ENCODE results near the gene CCDC178.
"Not testable (repeated sequence)": the region's sequence is repeated elsewhere in the genome, so short reads cannot be mapped to it uniquely, and the experiment has no call there.

The CCDC178 gene

GRCh38 chr18:33184175-33184574, 256.3 kb downstream of the CCDC178 start:
- H3K27ac ChIP-seq (ENCODE audit: insufficient read depth, low read depth, low read length, poor library complexity, severe bottlenecking): no peak overlapping the region
- no peak overlapping the region for H3K4me3 ChIP-seq (ENCODE audit: insufficient read depth, low read depth, low read length)
- WGBS, 2 experiments: 93 to 100% methylated on average over 2 to 3 of the region's 3 CpGs

GRCh38 chr18:33183136-33183535, 257.4 kb downstream of the CCDC178 start:
- H3K4me1 ChIP-seq (ENCODE audit: control insufficient read depth, insufficient read depth, low read length): no peaks in the 10 kb centered on the region
- no peaks in the 10 kb centered on the region for H3K27me3 ChIP-seq (ENCODE audit: control insufficient read depth, insufficient read depth, low read length, poor library complexity, severe bottlenecking)
- H3K36me3 ChIP-seq (ENCODE audit: control insufficient read depth, insufficient read depth, low read length): no peaks in the 10 kb centered on the region
- H3K27ac ChIP-seq (ENCODE audit: insufficient read depth, low read depth, low read length, poor library complexity, severe bottlenecking): no peak overlapping the region
- WGBS, 2 experiments: 94% methylated on average over 4 of the region's 4 CpGs
- H3K9me3 ChIP-seq (ENCODE audit: control insufficient read depth, low read length): no peaks in the 10 kb centered on the region
- no peak overlapping the region for H3K4me3 ChIP-seq (ENCODE audit: insufficient read depth, low read depth, low read length)

More at GRCh38 chr18:33184175-33184574, 256.3 kb downstream of the CCDC178 start:
- Histone ChIP-seq H3K4me1 (ENCODE audit: control insufficient read depth, insufficient read depth, low read length) (no peaks in the 10 kb centered on the region), H3K27me3 (ENCODE audit: control insufficient read depth, insufficient read depth, low read length, poor library complexity, severe bottlenecking) (no peaks in the 10 kb centered on the region), H3K36me3 (ENCODE audit: control insufficient read depth, insufficient read depth, low read length) (no peaks in the 10 kb centered on the region), H3K9me3 (ENCODE audit: control insufficient read depth, low read length) (no peaks in the 10 kb centered on the region)

GRCh38 chr18:33181016-33181415, 259.5 kb downstream of the CCDC178 start:
- no peak overlapping the region for H3K4me3 ChIP-seq (ENCODE audit: insufficient read depth, low read depth, low read length)
- H3K4me1 ChIP-seq (ENCODE audit: control insufficient read depth, insufficient read depth, low read length): no peaks in the 10 kb centered on the region
- H3K36me3 ChIP-seq (ENCODE audit: control insufficient read depth, insufficient read depth, low read length): no peaks in the 10 kb centered on the region
- no peaks in the 10 kb centered on the region for H3K9me3 ChIP-seq (ENCODE audit: control insufficient read depth, low read length)
- no peaks in the 10 kb centered on the region for H3K27me3 ChIP-seq (ENCODE audit: control insufficient read depth, insufficient read depth, low read length, poor library complexity, severe bottlenecking)
- 92 to 93% methylated on average over 2 of the region's 2 CpGs for WGBS, 2 experiments
- H3K27ac ChIP-seq (ENCODE audit: insufficient read depth, low read depth, low read length, poor library complexity, severe bottlenecking): no peak overlapping the region

- Histone ChIP-seq H3K27ac (ENCODE audit: insufficient read depth, low read depth, low read length, poor library complexity, severe bottlenecking) (no peak overlapping the region), H3K27me3 (ENCODE audit: control insufficient read depth, insufficient read depth, low read length, poor library complexity, severe bottlenecking) (no peaks in the 10 kb centered on the region), H3K36me3 (ENCODE audit: control insufficient read depth, insufficient read depth, low read length) (no peaks in the 10 kb centered on the region), H3K4me1 (ENCODE audit: control insufficient read depth, insufficient read depth, low read length) (no peaks in the 10 kb centered on the region), H3K9me3 (ENCODE audit: control insufficient read depth, low read length) (no peaks in the 10 kb centered on the region), H3K4me3 (ENCODE audit: insufficient read depth, low read depth, low read length) (no peak overlapping the region)
These were observed 271.3 kb downstream of the CCDC178 start for GRCh38 chr18:33169218-33169617.

- not testable (repeated sequence) for H3K9me3 ChIP-seq (ENCODE audit: control insufficient read depth, low read length)
- 89 to 90% methylated on average over 7 to 8 of the region's 9 CpGs for WGBS, 2 experiments
These were observed 276.4 kb downstream of the CCDC178 start for GRCh38 chr18:33164121-33164520.

GRCh38 chr18:33161131-33161530, 279.4 kb downstream of the CCDC178 start:
- H3K4me1 ChIP-seq (ENCODE audit: control insufficient read depth, insufficient read depth, low read length): no peaks in the 10 kb centered on the region
- no peaks in the 10 kb centered on the region for H3K9me3 ChIP-seq (ENCODE audit: control insufficient read depth, low read length)
- no peaks in the 10 kb centered on the region for H3K36me3 ChIP-seq (ENCODE audit: control insufficient read depth, insufficient read depth, low read length)
- H3K27me3 ChIP-seq (ENCODE audit: control insufficient read depth, insufficient read depth, low read length, poor library complexity, severe bottlenecking): no peaks in the 10 kb centered on the region
- WGBS, 2 experiments: 92% methylated on average over 2 of the region's 2 CpGs; no CpG with 5 or more reads in 1 of the 2 experiments
- H3K4me3 ChIP-seq (ENCODE audit: insufficient read depth, low read depth, low read length): no peak overlapping the region
- H3K27ac ChIP-seq (ENCODE audit: insufficient read depth, low read depth, low read length, poor library complexity, severe bottlenecking): no peak overlapping the region

More at GRCh38 chr18:33164121-33164520, 276.4 kb downstream of the CCDC178 start:
- H3K27me3 ChIP-seq (ENCODE audit: control insufficient read depth, insufficient read depth, low read length, poor library complexity, severe bottlenecking); H3K27ac ChIP-seq (ENCODE audit: insufficient read depth, low read depth, low read length, poor library complexity, severe bottlenecking); H3K36me3 ChIP-seq (ENCODE audit: control insufficient read depth, insufficient read depth, low read length); H3K4me3 ChIP-seq (ENCODE audit: insufficient read depth, low read depth, low read length); H3K4me1 ChIP-seq (ENCODE audit: control insufficient read depth, insufficient read depth, low read length): not testable (repeated sequence)

GRCh38 chr18:33159151-33159550, 281.4 kb downstream of the CCDC178 start:
- WGBS, 2 experiments: 90 to 95% methylated on average over 1 to 2 of the region's 2 CpGs
- Histone ChIP-seq H3K36me3 (ENCODE audit: control insufficient read depth, insufficient read depth, low read length) (no peaks in the 10 kb centered on the region), H3K4me3 (ENCODE audit: insufficient read depth, low read depth, low read length) (no peak overlapping the region), H3K9me3 (ENCODE audit: control insufficient read depth, low read length) (no peaks in the 10 kb centered on the region), H3K27ac (ENCODE audit: insufficient read depth, low read depth, low read length, poor library complexity, severe bottlenecking) (no peak overlapping the region), H3K4me1 (ENCODE audit: control insufficient read depth, insufficient read depth, low read length) (no peaks in the 10 kb centered on the region), H3K27me3 (ENCODE audit: control insufficient read depth, insufficient read depth, low read length, poor library complexity, severe bottlenecking) (no peaks in the 10 kb centered on the region)

- Histone ChIP-seq H3K4me3 (ENCODE audit: insufficient read depth, low read depth, low read length) (no peak overlapping the region), H3K27me3 (ENCODE audit: control insufficient read depth, insufficient read depth, low read length, poor library complexity, severe bottlenecking) (no peaks in the 10 kb centered on the region), H3K9me3 (ENCODE audit: control insufficient read depth, low read length) (no peaks in the 10 kb centered on the region), H3K4me1 (ENCODE audit: control insufficient read depth, insufficient read depth, low read length) (no peaks in the 10 kb centered on the region), H3K36me3 (ENCODE audit: control insufficient read depth, insufficient read depth, low read length) (no peaks in the 10 kb centered on the region), H3K27ac (ENCODE audit: insufficient read depth, low read depth, low read length, poor library complexity, severe bottlenecking) (no peak overlapping the region)
- WGBS, 2 experiments: 50 to 73% methylated on average over 1 of the region's 1 CpG
These were observed 282.6 kb downstream of the CCDC178 start for GRCh38 chr18:33157893-33158292.

- Histone ChIP-seq H3K4me3 (ENCODE audit: insufficient read depth, low read depth, low read length) (no peak overlapping the region), H3K36me3 (ENCODE audit: control insufficient read depth, insufficient read depth, low read length) (no peaks in the 10 kb centered on the region), H3K27ac (ENCODE audit: insufficient read depth, low read depth, low read length, poor library complexity, severe bottlenecking) (no peak overlapping the region), H3K9me3 (ENCODE audit: control insufficient read depth, low read length) (no peaks in the 10 kb centered on the region), H3K4me1 (ENCODE audit: control insufficient read depth, insufficient read depth, low read length) (no peaks in the 10 kb centered on the region), H3K27me3 (ENCODE audit: control insufficient read depth, insufficient read depth, low read length, poor library complexity, severe bottlenecking) (no peaks in the 10 kb centered on the region)
These were observed 283.5 kb downstream of the CCDC178 start for GRCh38 chr18:33156906-33157470.

- 80 to 93% methylated on average over 1 to 2 of the region's 2 CpGs for WGBS, 2 experiments
These were observed 286.5 kb downstream of the CCDC178 start for GRCh38 chr18:33154049-33154448.

GRCh38 chr18:33152376-33152775, 288.1 kb downstream of the CCDC178 start:
- H3K9me3 ChIP-seq (ENCODE audit: control insufficient read depth, low read length): no peaks in the 10 kb centered on the region
- no peaks in the 10 kb centered on the region for H3K4me1 ChIP-seq (ENCODE audit: control insufficient read depth, insufficient read depth, low read length)
- H3K27me3 ChIP-seq (ENCODE audit: control insufficient read depth, insufficient read depth, low read length, poor library complexity, severe bottlenecking): no peaks in the 10 kb centered on the region
- no peaks in the 10 kb centered on the region for H3K36me3 ChIP-seq (ENCODE audit: control insufficient read depth, insufficient read depth, low read length)
- no peak overlapping the region for H3K27ac ChIP-seq (ENCODE audit: insufficient read depth, low read depth, low read length, poor library complexity, severe bottlenecking)
- 87 to 95% methylated on average over 1 of the region's 1 CpG for WGBS, 2 experiments
- no peak overlapping the region for H3K4me3 ChIP-seq (ENCODE audit: insufficient read depth, low read depth, low read length)

More at GRCh38 chr18:33154049-33154448, 286.5 kb downstream of the CCDC178 start:
- Histone ChIP-seq H3K4me1 (ENCODE audit: control insufficient read depth, insufficient read depth, low read length) (no peaks in the 10 kb centered on the region), H3K4me3 (ENCODE audit: insufficient read depth, low read depth, low read length) (no peak overlapping the region), H3K36me3 (ENCODE audit: control insufficient read depth, insufficient read depth, low read length) (no peaks in the 10 kb centered on the region), H3K27ac (ENCODE audit: insufficient read depth, low read depth, low read length, poor library complexity, severe bottlenecking) (no peak overlapping the region), H3K9me3 (ENCODE audit: control insufficient read depth, low read length) (no peaks in the 10 kb centered on the region), H3K27me3 (ENCODE audit: control insufficient read depth, insufficient read depth, low read length, poor library complexity, severe bottlenecking) (no peaks in the 10 kb centered on the region)
